NOMO-1 treated with DMSO at 0.1 percent for 48 hours (cell line): ENCODE results near the gene PAX5.
A peak's percentile ranks its signal among the peaks of the same experiment; 100 is the strongest.

ENCODE experiments used
- DNase-seq: peaks from one replicate; lab custom pipeline; 2025; ENCODE audit not compliant: unreplicated experiment; lab: John Stamatoyannopoulos, UW

Gene PAX5

DNA sequence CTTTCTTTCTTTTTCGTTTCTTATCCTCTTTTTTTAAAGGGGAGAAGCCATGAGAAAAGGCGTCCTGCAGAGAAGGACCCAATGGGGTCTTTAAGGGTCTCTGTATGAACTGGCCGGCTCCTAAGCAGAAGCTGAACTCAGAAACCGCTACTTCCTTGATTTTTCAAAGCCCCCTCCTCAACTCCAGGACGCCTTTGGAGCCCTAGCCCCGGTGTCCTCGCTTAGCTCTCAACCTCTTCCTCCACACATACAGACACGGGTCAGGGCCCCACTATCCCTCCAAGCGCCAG, 8.3 kb downstream of the PAX5 start:
- no peak for DNase-seq

DNA sequence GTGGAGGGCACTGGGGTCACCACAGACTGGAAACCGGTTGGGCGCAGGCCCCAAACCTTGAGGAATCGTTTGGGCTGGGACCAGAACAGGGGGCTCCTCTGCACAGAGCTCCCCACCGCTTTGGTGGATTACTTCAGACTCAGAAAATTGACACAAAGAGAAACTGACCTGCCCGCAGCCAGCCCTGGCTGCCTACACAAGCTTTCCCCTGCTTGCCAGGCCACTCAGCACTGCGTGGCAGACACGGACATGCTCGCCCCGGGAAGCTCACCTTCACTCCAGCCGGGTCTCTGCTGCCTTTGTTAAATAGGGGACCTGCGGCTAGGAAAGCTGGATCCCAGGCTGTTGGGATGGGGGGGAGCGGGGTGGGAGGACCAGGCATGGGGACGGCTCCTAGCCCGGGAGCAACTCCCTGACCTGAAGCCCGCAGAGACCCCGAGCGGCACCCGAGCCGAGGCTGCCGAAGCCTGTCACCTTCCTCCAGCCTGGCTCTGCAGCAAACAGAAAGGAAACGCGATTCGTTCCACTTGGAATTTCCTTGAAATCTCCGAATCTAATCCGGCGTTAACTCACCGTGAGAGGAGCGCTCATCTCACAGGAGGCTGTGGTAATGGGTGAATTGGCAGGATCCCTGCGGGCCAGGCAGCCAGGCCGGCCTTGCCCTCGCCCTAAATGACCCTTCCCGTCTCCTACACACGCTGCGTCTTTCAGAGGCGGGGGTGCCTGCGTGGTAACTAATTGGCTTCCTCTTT, 8.8 kb downstream of the PAX5 start:
- DNase-seq, result peak; percentile 14

DNA sequence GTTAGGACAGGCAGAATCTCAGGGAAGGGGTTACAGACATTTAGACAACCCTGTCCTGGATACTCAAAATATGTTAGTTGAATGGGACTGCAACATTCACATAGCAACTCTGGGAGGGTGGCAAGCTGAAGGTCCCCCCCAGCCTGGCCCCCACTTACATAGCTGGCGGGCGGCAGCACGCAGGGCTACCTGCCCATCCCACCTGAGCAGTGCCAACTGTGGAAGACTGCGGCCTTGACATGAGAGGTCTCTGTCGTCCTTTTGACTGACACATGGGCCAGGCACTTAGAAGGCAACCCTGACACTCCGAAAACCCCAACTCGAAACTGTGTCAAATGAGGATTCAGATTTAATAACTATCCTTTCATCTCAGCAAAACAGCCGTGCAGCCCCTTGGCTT, 16.5 kb downstream of the PAX5 start:
- DNase-seq, result no peak

DNA sequence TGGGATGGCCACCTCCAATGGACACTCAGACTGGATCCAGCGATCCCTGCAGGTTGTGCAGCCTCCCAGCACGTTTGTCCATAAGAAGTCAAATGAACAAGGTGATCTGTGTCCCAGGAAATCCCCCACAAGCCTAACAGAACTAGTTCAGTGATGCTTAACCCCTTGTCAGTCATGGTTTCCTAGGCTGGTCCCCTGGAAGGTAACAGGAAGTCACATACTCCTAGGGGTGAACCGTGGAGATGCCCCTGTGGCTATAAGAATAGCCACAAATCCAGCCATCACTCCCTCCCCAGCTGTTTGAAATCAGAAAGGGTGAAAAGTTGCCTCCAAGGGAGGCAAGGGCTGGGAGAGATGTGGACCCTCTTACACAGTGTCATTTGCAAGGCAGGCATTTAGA, 22.5 kb downstream of the PAX5 start:
- DNase-seq, result no peak

DNA sequence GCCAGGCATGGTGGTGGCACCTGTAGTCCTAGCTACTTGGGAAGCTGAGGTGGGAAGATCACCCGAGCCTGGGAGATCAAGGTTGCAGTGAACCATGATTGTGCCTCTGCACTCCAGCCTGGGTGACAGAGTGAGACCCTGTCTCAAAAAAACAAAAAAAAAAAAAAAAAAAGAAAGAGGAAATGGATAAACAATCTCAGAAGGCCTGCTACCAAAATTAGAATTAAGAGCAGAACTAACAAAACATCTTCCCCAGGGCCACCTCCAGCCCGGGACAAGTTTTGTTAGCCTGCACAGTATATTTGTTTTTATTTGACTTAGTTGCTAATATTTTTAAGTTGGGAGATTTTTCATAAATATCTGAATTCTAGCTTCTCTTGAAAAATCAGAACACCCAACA, 23.1 kb downstream of the PAX5 start:
- DNase-seq, result no peak

DNA sequence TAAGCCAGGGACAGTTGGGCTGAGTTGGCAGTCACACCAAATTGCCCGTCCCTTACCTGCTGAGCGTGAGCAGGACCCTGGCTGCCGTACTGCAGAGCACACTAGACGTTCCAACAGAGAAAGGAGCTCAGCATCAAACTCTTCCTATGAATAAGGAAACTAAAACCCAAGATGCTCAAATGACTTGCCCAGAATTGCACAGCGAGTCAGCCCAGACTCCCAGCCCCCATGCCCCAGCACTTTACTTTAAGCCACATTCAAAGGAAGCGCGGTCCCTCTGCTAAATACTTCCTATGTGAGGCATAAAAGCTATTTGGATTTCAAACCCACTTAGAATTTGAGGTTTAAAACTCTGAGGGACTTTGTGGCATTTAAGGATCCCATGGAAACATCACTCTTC, 23.9 kb downstream of the PAX5 start:
- no peak for DNase-seq

DNA sequence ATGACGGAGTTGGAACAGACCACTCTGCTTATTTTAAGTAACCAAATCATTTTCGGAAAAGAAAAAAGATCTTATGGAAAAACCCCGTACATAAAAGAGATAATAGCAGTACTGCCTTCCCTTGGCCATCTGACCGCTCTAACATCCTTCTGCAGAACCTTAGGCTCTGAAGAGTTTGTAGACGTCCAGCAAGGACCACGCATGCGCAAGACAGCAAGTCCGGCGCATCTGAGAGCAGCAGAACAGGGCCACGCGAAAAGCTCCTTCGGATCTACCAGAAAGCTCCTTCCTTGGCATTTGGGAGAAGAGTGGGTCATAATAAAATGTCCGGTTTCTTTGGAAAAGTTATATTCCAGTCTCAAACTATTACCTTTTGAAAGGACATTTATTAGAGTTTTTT, 26.8 kb downstream of the PAX5 start:
- no peak for DNase-seq

DNA sequence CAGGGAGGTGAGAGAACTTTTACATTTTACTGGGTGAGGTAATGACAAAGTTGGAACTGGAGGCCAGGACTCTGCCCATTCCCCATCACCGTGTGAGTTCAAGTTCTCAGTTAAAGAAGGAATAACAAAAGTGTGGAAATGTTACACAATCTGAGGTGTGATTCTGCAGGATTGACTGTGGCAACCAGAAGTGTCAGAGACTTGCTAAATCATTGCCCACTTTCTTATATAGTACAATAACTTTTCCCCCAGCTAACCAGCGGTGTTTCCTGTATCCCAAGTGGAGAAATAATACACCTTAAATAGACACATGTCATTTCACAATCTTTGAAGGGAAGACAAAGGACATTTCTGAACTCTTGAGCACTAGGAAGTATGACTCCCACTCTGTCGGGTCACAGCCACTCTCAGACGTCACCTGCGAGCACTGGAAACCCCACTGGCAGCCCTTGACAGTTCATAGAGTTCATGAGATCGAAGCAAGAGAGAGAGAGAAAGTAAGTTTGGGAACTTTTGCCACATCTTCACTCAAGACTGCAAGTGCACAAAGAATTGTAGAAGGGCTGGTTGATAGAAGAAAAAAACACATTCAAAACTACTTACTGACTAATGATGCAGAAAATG, 28.4 kb downstream of the PAX5 start:
- DNase-seq, result no peak

DNA sequence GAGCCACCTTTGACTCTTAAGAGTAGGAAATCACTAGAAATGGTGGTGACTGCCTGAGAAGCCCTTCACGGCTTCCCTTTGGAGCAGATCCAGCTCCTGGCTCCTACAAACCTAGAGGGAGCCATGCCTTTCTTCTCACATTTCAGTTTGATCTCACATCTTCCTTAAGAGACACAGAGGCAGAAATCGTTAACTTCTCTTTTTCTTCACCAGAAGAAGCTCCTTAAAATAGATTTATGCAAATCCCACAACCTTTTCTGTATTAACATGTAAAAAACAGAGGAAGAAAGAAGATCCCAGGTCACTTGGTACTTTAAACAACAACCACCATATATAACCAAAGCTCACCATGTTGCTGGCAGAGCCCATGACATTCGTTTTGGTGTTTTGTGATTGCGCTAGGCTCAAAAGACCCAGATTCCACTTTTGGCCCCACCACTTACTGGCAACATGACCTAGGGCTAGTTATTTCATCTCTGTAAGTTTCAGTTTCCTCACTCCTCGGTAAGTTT, 29.6 kb downstream of the PAX5 start:
- no peak for DNase-seq

DNA sequence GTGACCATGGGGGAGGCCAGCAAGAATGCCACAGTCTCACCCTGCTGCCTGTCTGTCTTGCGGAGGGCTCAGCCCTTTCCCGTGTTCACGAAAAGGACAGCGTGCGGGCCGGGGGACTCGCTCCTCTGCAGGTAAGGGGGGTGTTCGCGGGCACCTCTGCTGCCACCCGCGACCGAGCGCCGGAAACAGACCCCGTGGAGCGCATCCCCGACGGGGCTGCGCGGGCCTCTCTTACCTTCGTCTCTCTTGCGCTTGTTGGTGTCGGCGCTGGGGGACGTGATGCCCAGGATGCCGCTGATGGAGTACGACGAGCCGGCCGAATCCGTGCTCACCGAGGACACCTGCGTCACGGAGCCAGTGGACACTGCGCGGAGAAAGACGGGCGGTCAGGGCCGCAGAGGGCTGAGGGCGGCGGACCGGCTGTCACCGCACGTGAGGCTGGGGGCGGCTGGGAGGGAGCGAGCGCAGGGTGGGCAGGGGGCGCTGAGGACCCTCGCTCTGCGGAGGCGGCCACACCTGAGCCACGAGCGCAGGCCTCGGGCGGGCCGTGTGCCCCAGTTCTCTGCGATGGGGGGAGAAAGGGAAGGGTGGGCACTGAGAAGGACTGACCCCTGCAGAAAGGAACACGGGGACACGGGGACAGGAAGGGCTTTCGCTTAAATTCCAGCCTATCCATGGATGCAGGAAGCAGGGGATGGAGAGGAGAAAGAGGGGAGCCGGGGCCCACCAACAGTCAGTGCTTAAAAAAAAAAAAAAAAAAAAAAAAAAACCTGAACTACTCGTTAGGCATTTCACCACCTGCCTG, 31.5 kb downstream of the PAX5 start:
- no peak for DNase-seq

DNA sequence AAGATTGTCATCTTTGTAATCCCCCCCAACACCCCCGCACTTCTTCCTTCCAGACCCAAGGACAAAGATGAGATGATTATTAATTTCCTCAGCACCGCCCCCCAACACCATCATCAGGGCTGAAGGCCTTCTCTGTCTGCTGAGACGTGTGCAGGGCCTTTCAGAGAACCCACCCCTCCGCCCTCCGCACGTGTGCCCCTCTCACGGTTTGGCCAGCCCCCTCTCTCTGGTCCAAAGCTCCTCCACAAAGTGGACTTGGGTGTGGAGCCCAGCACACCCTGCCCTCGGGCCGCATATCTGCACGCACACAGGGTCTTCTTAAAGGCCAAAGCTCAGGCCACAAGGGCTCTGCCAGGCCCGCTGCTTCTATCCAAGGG, 32.0 kb downstream of the PAX5 start:
- DNase-seq, result no peak

DNA sequence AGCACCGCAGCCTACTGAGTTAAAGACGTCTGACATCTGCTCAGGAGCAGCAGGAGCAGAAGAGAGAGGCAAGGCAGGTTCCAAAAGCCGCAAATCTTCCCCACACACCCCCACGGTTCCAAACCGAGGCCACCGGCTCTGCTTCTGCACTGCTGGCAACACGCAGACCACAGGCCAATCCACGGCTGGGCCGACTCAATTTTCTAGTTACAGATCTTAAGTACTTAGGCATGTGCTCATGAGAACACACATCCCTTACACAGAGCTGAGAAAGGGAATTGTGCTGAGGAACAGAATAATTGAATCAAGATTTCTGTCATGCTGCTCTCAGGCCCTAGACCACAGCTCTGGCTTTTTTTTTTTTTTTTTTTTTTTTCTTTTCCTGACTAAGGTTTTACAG, 32.6 kb downstream of the PAX5 start:
- DNase-seq, result no peak

DNA sequence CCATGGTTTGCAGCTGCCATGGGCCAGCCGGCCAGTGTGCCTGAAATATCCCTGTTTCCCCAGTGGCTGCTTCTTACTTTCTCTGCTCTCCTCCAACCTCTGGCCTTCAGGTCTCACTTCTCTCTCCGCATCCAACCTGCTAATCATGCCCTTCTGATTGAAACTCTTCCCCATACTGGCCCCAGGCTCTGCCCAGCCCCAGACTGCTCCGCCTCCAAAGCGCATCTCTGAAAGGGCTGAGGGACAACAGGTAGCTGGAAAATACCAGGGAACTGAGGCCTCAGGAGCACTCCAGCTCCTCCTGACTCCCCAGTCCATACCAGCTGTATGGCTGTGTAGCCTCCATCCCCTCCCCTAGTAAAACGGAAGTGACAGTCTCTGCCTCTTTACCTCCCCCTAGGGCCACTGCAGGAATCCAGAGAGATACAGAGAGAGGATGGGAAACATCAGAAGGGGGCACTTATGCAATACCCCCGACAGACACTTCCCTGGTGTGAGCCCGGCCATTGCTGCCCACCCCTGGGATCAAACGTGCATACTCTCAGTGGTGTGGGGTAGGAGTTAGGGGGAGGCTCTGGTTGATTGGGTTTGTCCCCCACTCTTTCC, 34.2 kb downstream of the PAX5 start:
- no peak for DNase-seq

DNA sequence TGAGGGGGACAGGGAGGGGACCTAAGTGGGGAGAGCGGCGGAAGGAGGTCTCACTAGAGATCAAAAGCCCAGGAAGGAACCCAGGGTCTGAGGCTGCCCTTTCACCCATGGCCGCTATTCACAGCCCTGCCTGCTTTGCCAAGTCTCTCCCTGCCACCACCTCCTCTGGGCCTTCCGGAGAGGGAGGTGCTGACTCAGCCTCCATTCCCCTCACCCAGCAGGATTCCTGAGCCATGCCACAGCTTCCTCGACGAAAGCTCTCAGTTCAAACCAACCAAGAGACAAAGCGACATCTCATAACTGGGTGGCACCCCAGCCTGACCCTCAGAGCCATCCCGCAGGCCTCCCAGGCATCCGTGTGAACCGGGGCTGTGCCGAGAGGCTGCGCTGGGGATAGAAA, 36.7 kb downstream of the PAX5 start:
- DNase-seq, result no peak

DNA sequence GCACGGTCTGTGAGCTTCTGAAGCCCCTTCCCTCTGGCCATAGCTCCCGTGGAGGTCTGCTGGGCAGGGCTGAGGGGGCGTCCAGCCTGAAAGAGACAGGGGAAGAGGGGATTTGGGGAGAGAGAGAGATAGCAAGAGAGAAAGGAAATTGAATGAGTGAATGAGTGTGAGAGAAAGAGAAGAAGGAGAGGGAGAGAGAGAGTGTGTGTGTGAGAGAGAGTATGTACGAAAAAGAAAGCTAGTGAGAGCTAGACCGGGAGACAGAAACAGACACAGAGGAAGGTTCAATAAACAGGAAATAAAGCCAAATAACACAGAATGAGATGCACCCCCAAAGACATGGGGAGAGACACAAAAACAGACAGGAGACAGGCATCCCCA, 37.4 kb downstream of the PAX5 start:
- DNase-seq, result no peak

DNA sequence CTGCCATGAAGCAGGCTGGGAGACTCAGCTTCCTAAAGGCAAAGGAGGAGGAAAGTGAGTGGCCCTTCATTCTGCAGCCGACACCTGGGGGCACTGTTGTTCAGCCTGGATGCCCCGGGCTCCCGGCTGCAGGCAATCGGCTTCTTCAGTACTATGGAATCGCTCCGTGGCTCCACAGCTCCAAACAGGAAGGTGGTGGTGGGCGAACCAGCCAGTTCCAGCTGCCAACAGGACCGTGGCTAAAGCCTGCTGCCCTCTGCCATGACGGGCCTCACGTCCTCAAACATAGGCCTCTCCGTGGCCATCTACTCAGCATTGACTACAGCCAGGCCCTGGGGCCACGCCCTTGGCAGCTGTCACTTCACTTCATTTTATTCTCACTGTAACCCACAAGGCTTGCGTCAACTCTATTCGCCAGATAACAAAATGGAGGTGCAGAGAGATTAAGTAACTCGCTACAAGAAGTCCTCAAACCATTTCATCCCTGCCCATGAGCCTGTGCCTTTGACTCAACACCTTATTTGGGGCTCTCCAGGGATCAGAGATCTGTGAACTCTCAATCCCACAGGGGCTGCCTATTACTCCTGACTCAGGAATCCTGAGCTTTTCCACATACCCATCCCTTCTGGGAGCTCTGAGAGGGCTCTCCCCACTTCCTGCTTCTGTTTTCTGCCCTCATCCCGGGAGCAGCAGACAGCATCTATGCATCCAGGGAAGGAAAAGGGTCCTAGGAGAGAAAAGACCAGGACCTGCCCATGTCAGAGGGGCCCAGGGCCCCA, 38.0 kb downstream of the PAX5 start:
- DNase-seq, result peak; percentile 50

DNA sequence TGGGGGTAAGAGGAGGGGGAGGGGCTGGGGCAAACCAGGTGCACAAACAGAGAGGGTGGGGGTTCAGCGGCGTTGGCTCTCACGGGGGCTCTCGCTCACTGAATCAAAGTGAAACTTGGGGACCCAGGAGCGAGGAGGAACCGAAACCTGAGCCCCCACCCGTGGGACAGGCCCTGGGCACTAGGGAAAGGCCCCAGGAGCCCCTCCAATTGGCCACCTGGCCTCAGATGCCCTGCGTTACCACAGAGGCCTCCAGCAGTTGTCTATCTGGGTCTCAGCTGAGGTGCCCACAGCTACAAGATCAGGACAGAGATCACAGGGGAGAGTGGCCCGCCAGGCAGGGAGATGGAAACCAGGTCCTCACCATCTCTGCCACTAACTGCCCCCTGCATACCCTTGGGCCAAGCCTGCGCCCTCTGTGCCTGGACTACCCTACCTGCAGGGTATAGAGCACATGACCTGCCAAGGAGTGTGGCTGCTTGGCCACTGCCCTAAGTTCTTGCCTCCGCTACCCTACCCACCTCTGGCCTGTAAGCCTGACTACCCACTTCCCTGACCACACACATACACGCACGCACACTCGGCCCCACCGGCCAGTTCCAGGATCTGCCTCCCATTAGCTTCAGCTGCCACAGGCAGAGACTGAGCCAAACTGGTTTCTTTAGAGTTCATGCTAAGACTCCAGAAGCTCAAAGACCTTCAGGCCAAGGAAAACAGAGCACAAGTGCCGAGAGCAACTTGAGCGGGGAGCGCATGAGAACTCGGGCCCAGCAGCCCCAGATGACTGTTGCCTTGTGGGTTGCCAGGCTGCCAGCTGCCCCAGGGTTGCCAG, 39.9 kb downstream of the PAX5 start:
- DNase-seq, result no peak

DNA sequence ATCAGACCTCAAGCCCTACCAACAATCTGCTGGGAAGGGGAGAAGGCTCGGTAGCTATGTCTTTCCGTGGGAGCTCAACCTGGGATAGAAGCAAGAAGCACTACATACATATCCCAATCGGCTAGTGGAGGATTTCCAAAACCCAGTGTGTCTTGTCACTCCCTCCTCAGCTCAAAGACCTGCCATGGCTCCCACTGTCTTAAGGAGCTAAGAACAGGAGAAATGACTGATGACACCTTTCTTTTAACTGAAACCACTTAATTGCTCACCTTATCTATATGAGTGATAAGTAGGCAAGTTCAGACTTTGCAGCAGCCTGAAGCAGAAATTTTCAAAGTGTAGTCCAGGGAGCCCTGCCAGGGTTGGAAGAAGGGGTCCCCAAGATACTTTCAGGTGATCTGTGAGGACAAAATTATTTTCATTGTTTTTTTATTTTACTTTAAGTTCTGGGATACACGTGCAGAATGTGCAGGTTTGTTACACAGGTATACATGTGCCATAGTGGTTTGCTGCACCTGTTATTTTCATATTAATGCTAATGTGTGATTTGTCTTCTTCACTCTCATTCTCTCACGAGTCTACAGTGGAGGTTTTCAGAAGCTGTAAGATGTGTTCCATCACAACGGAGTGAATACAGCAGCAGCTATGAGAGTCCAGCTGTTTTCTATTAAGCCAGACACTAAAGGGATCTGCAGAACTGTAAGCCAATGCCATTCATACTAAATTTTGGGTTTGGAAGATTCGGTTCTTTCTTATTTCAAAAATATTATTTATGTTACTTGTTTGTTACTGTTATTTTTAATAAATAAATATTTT, 41.4 kb downstream of the PAX5 start:
- DNase-seq, result no peak

DNA sequence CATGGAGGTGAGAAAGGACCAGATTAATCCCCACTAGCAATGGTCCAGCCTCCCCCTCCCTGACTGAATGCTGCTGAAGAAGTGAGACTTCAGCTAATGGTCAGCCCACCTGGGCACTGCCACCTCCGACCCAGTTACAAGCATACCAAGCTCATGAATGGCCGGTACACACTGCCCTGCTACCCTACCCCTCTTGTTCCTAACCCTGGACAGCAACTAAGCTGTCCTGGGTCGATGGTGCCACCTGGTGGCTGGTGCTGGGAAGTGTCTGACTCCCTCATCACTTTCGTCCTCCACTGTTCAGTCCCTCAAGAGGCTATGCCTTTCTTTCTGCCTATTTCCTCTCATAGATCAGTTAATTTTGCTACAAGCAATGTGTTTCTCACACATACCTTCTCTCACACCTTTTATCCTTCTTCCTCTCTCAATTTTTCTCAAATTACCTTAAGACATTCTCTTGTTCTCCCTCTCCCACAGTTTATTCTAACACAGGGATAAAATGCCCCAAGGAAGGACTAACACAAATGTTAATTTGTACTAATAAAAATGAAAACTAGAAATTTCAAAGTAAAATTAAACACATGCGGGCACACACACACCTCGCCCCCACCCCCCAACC, 42.4 kb downstream of the PAX5 start:
- DNase-seq, result no peak
